ENCODE measurements around the gene DNAI1. TPM values are rescaled to one million over a fixed set of nuclear protein-coding genes. Genes with fewer than 3 reads are reported as not detected.

Gene DNAI1
- total RNA-seq, 1 experiment from 2014 or later: 2.2 TPM

GRCh38 chr9:34499076-34499475, 40.5 kb downstream of the DNAI1 start:
- ATAC-seq: no peak
- Histone ChIP-seq H3K4me3 (ENCODE audit: low read depth in 2 of 2, low read length in 2 of 2) (no peak overlapping the region), H3K27me3 (ENCODE audit: control insufficient read depth, insufficient read depth, low read length) (no peaks in the 10 kb centered on the region), H3K9me3 (ENCODE audit: control insufficient read depth, insufficient read depth, low read depth, low read length) (no peaks in the 10 kb centered on the region), H3K27ac (ENCODE audit: low read length) (no peak overlapping the region), H3K36me3 (ENCODE audit: control insufficient read depth, insufficient read depth, low read length) (no peaks in the 10 kb centered on the region), H3K4me1 (ENCODE audit: control insufficient read depth, insufficient read depth, low read length) (peaks cover 14% of the 10 kb centered on the region)
- TF ChIP-seq, protein P1, sequence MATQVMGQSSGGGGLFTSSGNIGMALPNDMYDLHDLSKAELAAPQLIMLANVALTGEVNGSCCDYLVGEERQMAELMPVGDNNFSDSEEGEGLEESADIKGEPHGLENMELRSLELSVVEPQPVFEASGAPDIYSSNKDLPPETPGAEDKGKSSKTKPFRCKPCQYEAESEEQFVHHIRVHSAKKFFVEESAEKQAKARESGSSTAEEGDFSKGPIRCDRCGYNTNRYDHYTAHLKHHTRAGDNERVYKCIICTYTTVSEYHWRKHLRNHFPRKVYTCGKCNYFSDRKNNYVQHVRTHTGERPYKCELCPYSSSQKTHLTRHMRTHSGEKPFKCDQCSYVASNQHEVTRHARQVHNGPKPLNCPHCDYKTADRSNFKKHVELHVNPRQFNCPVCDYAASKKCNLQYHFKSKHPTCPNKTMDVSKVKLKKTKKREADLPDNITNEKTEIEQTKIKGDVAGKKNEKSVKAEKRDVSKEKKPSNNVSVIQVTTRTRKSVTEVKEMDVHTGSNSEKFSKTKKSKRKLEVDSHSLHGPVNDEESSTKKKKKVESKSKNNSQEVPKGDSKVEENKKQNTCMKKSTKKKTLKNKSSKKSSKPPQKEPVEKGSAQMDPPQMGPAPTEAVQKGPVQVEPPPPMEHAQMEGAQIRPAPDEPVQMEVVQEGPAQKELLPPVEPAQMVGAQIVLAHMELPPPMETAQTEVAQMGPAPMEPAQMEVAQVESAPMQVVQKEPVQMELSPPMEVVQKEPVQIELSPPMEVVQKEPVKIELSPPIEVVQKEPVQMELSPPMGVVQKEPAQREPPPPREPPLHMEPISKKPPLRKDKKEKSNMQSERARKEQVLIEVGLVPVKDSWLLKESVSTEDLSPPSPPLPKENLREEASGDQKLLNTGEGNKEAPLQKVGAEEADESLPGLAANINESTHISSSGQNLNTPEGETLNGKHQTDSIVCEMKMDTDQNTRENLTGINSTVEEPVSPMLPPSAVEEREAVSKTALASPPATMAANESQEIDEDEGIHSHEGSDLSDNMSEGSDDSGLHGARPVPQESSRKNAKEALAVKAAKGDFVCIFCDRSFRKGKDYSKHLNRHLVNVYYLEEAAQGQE (IDR thresholded peaks at IDR 0.05; ENCODE audit: insufficient read depth in 1 of 2, low read depth in 2 of 2, low read length in 1 of 2): no peak
- TF ChIP-seq TCF7L2 (IDR thresholded peaks at IDR 0.05; ENCODE audit: low read depth, low read length) (no peak), POLR2AphosphoS5 (IDR thresholded peaks at IDR 0.05; ENCODE audit: low read depth, low read length) (no peak), SIN3A (IDR thresholded peaks at IDR 0.05; ENCODE audit: borderline replicate concordance, insufficient read depth, low read depth, low read length) (no peak)
- TF ChIP-seq, protein P2, sequence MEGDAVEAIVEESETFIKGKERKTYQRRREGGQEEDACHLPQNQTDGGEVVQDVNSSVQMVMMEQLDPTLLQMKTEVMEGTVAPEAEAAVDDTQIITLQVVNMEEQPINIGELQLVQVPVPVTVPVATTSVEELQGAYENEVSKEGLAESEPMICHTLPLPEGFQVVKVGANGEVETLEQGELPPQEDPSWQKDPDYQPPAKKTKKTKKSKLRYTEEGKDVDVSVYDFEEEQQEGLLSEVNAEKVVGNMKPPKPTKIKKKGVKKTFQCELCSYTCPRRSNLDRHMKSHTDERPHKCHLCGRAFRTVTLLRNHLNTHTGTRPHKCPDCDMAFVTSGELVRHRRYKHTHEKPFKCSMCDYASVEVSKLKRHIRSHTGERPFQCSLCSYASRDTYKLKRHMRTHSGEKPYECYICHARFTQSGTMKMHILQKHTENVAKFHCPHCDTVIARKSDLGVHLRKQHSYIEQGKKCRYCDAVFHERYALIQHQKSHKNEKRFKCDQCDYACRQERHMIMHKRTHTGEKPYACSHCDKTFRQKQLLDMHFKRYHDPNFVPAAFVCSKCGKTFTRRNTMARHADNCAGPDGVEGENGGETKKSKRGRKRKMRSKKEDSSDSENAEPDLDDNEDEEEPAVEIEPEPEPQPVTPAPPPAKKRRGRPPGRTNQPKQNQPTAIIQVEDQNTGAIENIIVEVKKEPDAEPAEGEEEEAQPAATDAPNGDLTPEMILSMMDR (IDR thresholded peaks at IDR 0.05): no peak
- DNase-seq (ENCODE audit: low read depth, low spot score): no peak
- ChIA-PET POLR2A (no interaction called here), CTCF (no interaction called here)
- in situ Hi-C loops (cut with HindIII; ENCODE audit: low pct_unique_long_range_greater_than_20kb, low sequenced_read_pairs): no loop called here
- BruUV-seq (replicated peaks): no TSS peak
- intact Hi-C loops (cut with micrococcal nuclease; ENCODE audit: unreplicated experiment): no loop called here

DNA sequence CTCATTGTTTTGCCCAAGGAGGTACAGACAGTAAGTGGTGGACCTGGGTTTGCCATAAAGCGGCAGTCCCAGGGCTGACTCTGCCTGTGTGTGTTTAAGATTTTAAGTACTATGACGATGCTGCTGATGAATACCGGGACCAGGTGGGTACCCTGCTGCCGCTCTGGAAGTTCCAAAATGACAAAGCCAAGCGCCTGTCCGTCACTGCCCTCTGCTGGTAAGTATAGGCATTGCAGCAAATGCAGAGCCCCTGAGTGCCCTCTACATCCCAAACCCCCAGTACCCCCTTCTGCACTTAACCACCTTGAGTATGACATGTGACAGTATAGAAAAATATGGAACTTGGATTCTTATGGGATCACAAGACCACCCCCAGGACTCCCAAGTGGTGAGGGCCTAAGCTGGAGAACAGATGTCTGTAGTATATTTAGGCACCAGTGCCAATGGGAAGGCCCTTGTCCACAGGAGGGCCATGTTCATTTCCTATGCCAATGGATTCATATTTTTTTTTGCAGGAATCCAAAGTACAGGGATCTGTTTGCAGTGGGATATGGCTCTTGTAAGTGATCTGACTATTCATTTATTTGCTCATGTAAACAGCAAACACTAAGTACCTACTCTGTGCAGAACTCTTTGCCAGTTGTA, 42.1 kb downstream of the DNAI1 start:
- ATAC-seq: peak; percentile 80
- Histone ChIP-seq H3K4me3 (ENCODE audit: low read depth in 2 of 2, low read length in 2 of 2) (no peak overlapping the region), H3K27ac (ENCODE audit: low read length) (no peak overlapping the region), H3K27me3 (ENCODE audit: control insufficient read depth, insufficient read depth, low read length) (no peaks in the 10 kb centered on the region), H3K9me3 (ENCODE audit: control insufficient read depth, insufficient read depth, low read depth, low read length) (no peaks in the 10 kb centered on the region), H3K36me3 (ENCODE audit: control insufficient read depth, insufficient read depth, low read length) (no peaks in the 10 kb centered on the region), H3K4me1 (ENCODE audit: control insufficient read depth, insufficient read depth, low read length) (peaks cover 14% of the 10 kb centered on the region)
- DNase-seq (ENCODE audit: low read depth, low spot score): peak; percentile 62
- no peak for TF ChIP-seq TCF7L2 (IDR thresholded peaks at IDR 0.05; ENCODE audit: low read depth, low read length)
- TF ChIP-seq, protein P2 (IDR thresholded peaks at IDR 0.05): peak; percentile 99
- CTCF ChIA-PET: interaction anchor here (0.6 to 3.0 kb wide), 6 partner anchors 10 to 97 kb away, joined by 3 to 14 read pairs (median 4); no protein-coding TSS in a partner anchor
- intact Hi-C loops (cut with micrococcal nuclease; ENCODE audit: unreplicated experiment): loop anchor here (1.0 to 2.0 kb wide), 2 partner anchors 63 to 96 kb away; no protein-coding TSS in a partner anchor
- BruUV-seq (replicated peaks): no TSS peak
- in situ Hi-C loops (cut with HindIII; ENCODE audit: low pct_unique_long_range_greater_than_20kb, low sequenced_read_pairs): no loop called here
- POLR2A ChIA-PET: no interaction called here
